ENCODE measurements around the gene DLG2.

GRCh38 chr11:84819128-84819527 is 808.0 kb downstream of the DLG2 start:
- TF ChIP-seq, protein P1, sequence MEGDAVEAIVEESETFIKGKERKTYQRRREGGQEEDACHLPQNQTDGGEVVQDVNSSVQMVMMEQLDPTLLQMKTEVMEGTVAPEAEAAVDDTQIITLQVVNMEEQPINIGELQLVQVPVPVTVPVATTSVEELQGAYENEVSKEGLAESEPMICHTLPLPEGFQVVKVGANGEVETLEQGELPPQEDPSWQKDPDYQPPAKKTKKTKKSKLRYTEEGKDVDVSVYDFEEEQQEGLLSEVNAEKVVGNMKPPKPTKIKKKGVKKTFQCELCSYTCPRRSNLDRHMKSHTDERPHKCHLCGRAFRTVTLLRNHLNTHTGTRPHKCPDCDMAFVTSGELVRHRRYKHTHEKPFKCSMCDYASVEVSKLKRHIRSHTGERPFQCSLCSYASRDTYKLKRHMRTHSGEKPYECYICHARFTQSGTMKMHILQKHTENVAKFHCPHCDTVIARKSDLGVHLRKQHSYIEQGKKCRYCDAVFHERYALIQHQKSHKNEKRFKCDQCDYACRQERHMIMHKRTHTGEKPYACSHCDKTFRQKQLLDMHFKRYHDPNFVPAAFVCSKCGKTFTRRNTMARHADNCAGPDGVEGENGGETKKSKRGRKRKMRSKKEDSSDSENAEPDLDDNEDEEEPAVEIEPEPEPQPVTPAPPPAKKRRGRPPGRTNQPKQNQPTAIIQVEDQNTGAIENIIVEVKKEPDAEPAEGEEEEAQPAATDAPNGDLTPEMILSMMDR (IDR thresholded peaks at IDR 0.05; ENCODE audit: insufficient read depth, low read length): no peak
- TF ChIP-seq POLR2AphosphoS5 (IDR thresholded peaks at IDR 0.05; ENCODE audit: low read depth) (no peak), SPI1 (IDR thresholded peaks at IDR 0.05; ENCODE audit: borderline replicate concordance, low read depth) (no peak), GABPA (IDR thresholded peaks at IDR 0.05; ENCODE audit: low read depth) (no peak)
- TF ChIP-seq, protein P2, sequence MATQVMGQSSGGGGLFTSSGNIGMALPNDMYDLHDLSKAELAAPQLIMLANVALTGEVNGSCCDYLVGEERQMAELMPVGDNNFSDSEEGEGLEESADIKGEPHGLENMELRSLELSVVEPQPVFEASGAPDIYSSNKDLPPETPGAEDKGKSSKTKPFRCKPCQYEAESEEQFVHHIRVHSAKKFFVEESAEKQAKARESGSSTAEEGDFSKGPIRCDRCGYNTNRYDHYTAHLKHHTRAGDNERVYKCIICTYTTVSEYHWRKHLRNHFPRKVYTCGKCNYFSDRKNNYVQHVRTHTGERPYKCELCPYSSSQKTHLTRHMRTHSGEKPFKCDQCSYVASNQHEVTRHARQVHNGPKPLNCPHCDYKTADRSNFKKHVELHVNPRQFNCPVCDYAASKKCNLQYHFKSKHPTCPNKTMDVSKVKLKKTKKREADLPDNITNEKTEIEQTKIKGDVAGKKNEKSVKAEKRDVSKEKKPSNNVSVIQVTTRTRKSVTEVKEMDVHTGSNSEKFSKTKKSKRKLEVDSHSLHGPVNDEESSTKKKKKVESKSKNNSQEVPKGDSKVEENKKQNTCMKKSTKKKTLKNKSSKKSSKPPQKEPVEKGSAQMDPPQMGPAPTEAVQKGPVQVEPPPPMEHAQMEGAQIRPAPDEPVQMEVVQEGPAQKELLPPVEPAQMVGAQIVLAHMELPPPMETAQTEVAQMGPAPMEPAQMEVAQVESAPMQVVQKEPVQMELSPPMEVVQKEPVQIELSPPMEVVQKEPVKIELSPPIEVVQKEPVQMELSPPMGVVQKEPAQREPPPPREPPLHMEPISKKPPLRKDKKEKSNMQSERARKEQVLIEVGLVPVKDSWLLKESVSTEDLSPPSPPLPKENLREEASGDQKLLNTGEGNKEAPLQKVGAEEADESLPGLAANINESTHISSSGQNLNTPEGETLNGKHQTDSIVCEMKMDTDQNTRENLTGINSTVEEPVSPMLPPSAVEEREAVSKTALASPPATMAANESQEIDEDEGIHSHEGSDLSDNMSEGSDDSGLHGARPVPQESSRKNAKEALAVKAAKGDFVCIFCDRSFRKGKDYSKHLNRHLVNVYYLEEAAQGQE (IDR thresholded peaks at IDR 0.05; ENCODE audit: insufficient replicate concordance, low read depth): no peak
